Measurements from ENCODE around the gene PTPRJ. TPM values are rescaled to one million over a fixed set of nuclear protein-coding genes. Genes with fewer than 3 reads are reported as not detected.

The PTPRJ gene
- total RNA-seq, 3 donors from 2014 or later, result 13.8 to 22.3 (median 19.0) TPM

- no peak overlapping the region for H3K4me3 Mint-ChIP-seq
These were observed 44.3 kb downstream of the PTPRJ start for GRCh38 chr11:48024635-48025071.

GRCh38 chr11:48025293-48025983, 45.1 kb downstream of the PTPRJ start:
- Mint-ChIP-seq H3K4me3 (no peak overlapping the region), H3K27me3 (ENCODE audit: low read depth) (no peaks in the 10 kb centered on the region), H3K9me3 (no peaks in the 10 kb centered on the region), H3K4me1 (ENCODE audit: low read depth) (peaks cover 56% of the 10 kb centered on the region), H3K36me3 (ENCODE audit: insufficient read depth) (peaks cover 12% of the 10 kb centered on the region)
- DNase-seq (no peak), ATAC-seq (no peak)

More at GRCh38 chr11:48024635-48025071, 44.3 kb downstream of the PTPRJ start:
- DNase-seq (no peak), ATAC-seq (no peak)
- Mint-ChIP-seq H3K9me3 (no peaks in the 10 kb centered on the region), H3K4me1 (ENCODE audit: low read depth) (peaks cover 56% of the 10 kb centered on the region), H3K36me3 (ENCODE audit: insufficient read depth) (peaks cover 16% of the 10 kb centered on the region), H3K27me3 (ENCODE audit: low read depth) (no peaks in the 10 kb centered on the region)

- ATAC-seq, result no peak
- H3K4me1 Mint-ChIP-seq (ENCODE audit: low read depth), result peaks cover 51% of the 10 kb centered on the region
These were observed 45.6 kb downstream of the PTPRJ start for GRCh38 chr11:48025984-48026340.

GRCh38 chr11:48028914-48029680, 48.7 kb downstream of the PTPRJ start:
- Mint-ChIP-seq H3K4me1 (ENCODE audit: low read depth) (peaks cover 63% of the 10 kb centered on the region), H3K36me3 (ENCODE audit: insufficient read depth) (peaks cover 10% of the 10 kb centered on the region), H3K4me3 (no peak overlapping the region), H3K9me3 (no peaks in the 10 kb centered on the region), H3K27me3 (ENCODE audit: low read depth) (no peaks in the 10 kb centered on the region)
- DNase-seq, result no peak
- peak; percentile 44 to 62 for ATAC-seq

More at GRCh38 chr11:48025984-48026340, 45.6 kb downstream of the PTPRJ start:
- Mint-ChIP-seq H3K27me3 (ENCODE audit: low read depth) (no peaks in the 10 kb centered on the region), H3K9me3 (no peaks in the 10 kb centered on the region), H3K36me3 (ENCODE audit: insufficient read depth) (peaks cover 12% of the 10 kb centered on the region), H3K4me3 (no peak overlapping the region)
- DNase-seq, result no peak

- Mint-ChIP-seq H3K36me3 (ENCODE audit: insufficient read depth) (peaks cover 5% of the 10 kb centered on the region), H3K4me3 (no peak overlapping the region), H3K9me3 (no peaks in the 10 kb centered on the region), H3K4me1 (ENCODE audit: low read depth) (peaks cover 63% of the 10 kb centered on the region), H3K27me3 (ENCODE audit: low read depth) (no peaks in the 10 kb centered on the region)
- no peak for ATAC-seq
- DNase-seq, result no peak
These were observed 49.4 kb downstream of the PTPRJ start for GRCh38 chr11:48029681-48030290.

GRCh38 chr11:48031602-48032001, 51.2 kb downstream of the PTPRJ start:
- H3K4me1 Mint-ChIP-seq (ENCODE audit: low read depth), result peaks cover 73% of the 10 kb centered on the region
- H3K27me3 Mint-ChIP-seq (ENCODE audit: low read depth), result no peaks in the 10 kb centered on the region
- no peak overlapping the region for H3K4me3 Mint-ChIP-seq
- ATAC-seq (no peak), DNase-seq (no peak)
- H3K9me3 Mint-ChIP-seq, result no peaks in the 10 kb centered on the region
- peaks cover 5% of the 10 kb centered on the region for H3K36me3 Mint-ChIP-seq (ENCODE audit: insufficient read depth)

GRCh38 chr11:48032721-48033120, 52.4 kb downstream of the PTPRJ start:
- H3K27me3 Mint-ChIP-seq (ENCODE audit: low read depth), result no peaks in the 10 kb centered on the region
- peaks cover 79% of the 10 kb centered on the region for H3K4me1 Mint-ChIP-seq (ENCODE audit: low read depth)
- ATAC-seq, result no peak
- no peaks in the 10 kb centered on the region for H3K9me3 Mint-ChIP-seq
- peaks cover 5% of the 10 kb centered on the region for H3K36me3 Mint-ChIP-seq (ENCODE audit: insufficient read depth)
- DNase-seq, result no peak
- no peak overlapping the region for H3K4me3 Mint-ChIP-seq

- no peak for DNase-seq
- Mint-ChIP-seq H3K4me1 (ENCODE audit: low read depth) (peaks cover 76% of the 10 kb centered on the region), H3K36me3 (ENCODE audit: insufficient read depth) (peaks cover 10% of the 10 kb centered on the region), H3K9me3 (no peaks in the 10 kb centered on the region), H3K27me3 (ENCODE audit: low read depth) (no peaks in the 10 kb centered on the region), H3K4me3 (no peak overlapping the region)
- no peak for ATAC-seq
These were observed 53.6 kb downstream of the PTPRJ start for GRCh38 chr11:48033918-48034341.

GRCh38 chr11:48034926-48035871, 54.8 kb downstream of the PTPRJ start:
- DNase-seq (no peak), ATAC-seq (no peak)
- peaks cover 68% of the 10 kb centered on the region for H3K4me1 Mint-ChIP-seq (ENCODE audit: low read depth)
- H3K9me3 Mint-ChIP-seq, result no peaks in the 10 kb centered on the region
- peaks cover 10% of the 10 kb centered on the region for H3K36me3 Mint-ChIP-seq (ENCODE audit: insufficient read depth)
- H3K27me3 Mint-ChIP-seq (ENCODE audit: low read depth), result no peaks in the 10 kb centered on the region
- no peak overlapping the region for H3K4me3 Mint-ChIP-seq

- ATAC-seq, result peak; percentile 84 to 87
- Mint-ChIP-seq H3K4me3 (no peak overlapping the region), H3K4me1 (ENCODE audit: low read depth) (peaks cover 68% of the 10 kb centered on the region)
These were observed 55.7 kb downstream of the PTPRJ start for GRCh38 chr11:48036011-48036410.

GRCh38 chr11:48036466-48036865, 56.1 kb downstream of the PTPRJ start:
- Mint-ChIP-seq H3K27me3 (ENCODE audit: low read depth) (no peaks in the 10 kb centered on the region), H3K4me3 (no peak overlapping the region), H3K9me3 (no peaks in the 10 kb centered on the region), H3K36me3 (ENCODE audit: insufficient read depth) (peaks cover 15% of the 10 kb centered on the region), H3K4me1 (ENCODE audit: low read depth) (peaks cover 68% of the 10 kb centered on the region)
- ATAC-seq (no peak), DNase-seq (no peak)

More at GRCh38 chr11:48036011-48036410, 55.7 kb downstream of the PTPRJ start:
- Mint-ChIP-seq H3K27me3 (ENCODE audit: low read depth) (no peaks in the 10 kb centered on the region), H3K9me3 (no peaks in the 10 kb centered on the region), H3K36me3 (ENCODE audit: insufficient read depth) (peaks cover 13% of the 10 kb centered on the region)
- DNase-seq, result no peak

GRCh38 chr11:48037709-48038468, 57.5 kb downstream of the PTPRJ start:
- DNase-seq (no peak), ATAC-seq (no peak)
- Mint-ChIP-seq H3K27me3 (ENCODE audit: low read depth) (no peaks in the 10 kb centered on the region), H3K36me3 (ENCODE audit: insufficient read depth) (peaks cover 15% of the 10 kb centered on the region), H3K4me1 (ENCODE audit: low read depth) (peaks cover 64% of the 10 kb centered on the region), H3K9me3 (no peaks in the 10 kb centered on the region), H3K4me3 (no peak overlapping the region)

- no peaks in the 10 kb centered on the region for H3K9me3 Mint-ChIP-seq
- peaks cover 10% of the 10 kb centered on the region for H3K36me3 Mint-ChIP-seq (ENCODE audit: insufficient read depth)
- peaks cover 66% of the 10 kb centered on the region for H3K4me1 Mint-ChIP-seq (ENCODE audit: low read depth)
- DNase-seq (no peak), ATAC-seq (no peak)
- H3K27me3 Mint-ChIP-seq (ENCODE audit: low read depth), result no peaks in the 10 kb centered on the region
- no peak overlapping the region for H3K4me3 Mint-ChIP-seq
These were observed 60.6 kb downstream of the PTPRJ start for GRCh38 chr11:48040830-48041444.
